HG02943 (cell line): ENCODE results near the gene SNPH.

Source experiments
- ATAC-seq: cut with Tn5 transposase; IDR thresholded peaks from one replicate; pipeline ENCODE4 v1.9.1; 2021; ENCODE audit warnings: mild to moderate bottlenecking, low read depth, moderate library complexity; ENCODE audit not compliant: unreplicated experiment

SNPH gene

GRCh38 chr20:1286267-1287024 is 20.4 kb downstream of the SNPH start:
- no peak for ATAC-seq

GRCh38 chr20:1287306-1287705 is 21.2 kb downstream of the SNPH start:
- no peak for ATAC-seq

- no peak for ATAC-seq
Observed at GRCh38 chr20:1287787-1288569, 21.9 kb downstream of the SNPH start.

GRCh38 chr20:1291191-1291741 is 25.2 kb downstream of the SNPH start:
- no peak for ATAC-seq

GRCh38 chr20:1292620-1293019 is 26.5 kb downstream of the SNPH start:
- ATAC-seq, result no peak

GRCh38 chr20:1293641-1294379 is 27.7 kb downstream of the SNPH start:
- ATAC-seq, result no peak

GRCh38 chr20:1294497-1294896 is 28.4 kb downstream of the SNPH start:
- ATAC-seq, result no peak

GRCh38 chr20:1295276-1295930 is 29.3 kb downstream of the SNPH start:
- no peak for ATAC-seq

GRCh38 chr20:1296117-1296610 is 30.1 kb downstream of the SNPH start:
- no peak for ATAC-seq

- ATAC-seq, result no peak
Observed at GRCh38 chr20:1296922-1297321, 30.8 kb downstream of the SNPH start.

GRCh38 chr20:1297486-1297885 is 31.4 kb downstream of the SNPH start:
- no peak for ATAC-seq

- no peak for ATAC-seq
Observed at GRCh38 chr20:1298166-1298565, 32.1 kb downstream of the SNPH start.

- no peak for ATAC-seq
Observed at GRCh38 chr20:1298888-1299511, 32.9 kb downstream of the SNPH start.

- no peak for ATAC-seq
Observed at GRCh38 chr20:1299522-1299921, 33.4 kb downstream of the SNPH start.

- no peak for ATAC-seq
Observed at GRCh38 chr20:1300083-1300840, 34.2 kb downstream of the SNPH start.

- ATAC-seq, result no peak
Observed at GRCh38 chr20:1301031-1301529, 35.0 kb downstream of the SNPH start.

- ATAC-seq, result no peak
Observed at GRCh38 chr20:1302685-1303541, 36.8 kb downstream of the SNPH start.
